HepG2 (cell line): ENCODE data around the gene ENPP7. TPM values are rescaled to one million over a fixed set of nuclear protein-coding genes. Genes with fewer than 3 reads are reported as not detected.

ENCODE experiments used
- BATF2 ChIP-seq: sonication (generic); formaldehyde crosslinking; IDR thresholded peaks from 2 replicates; pipeline ENCODE4 v1.8.0; 2022; ENCODE audit warnings: mild to moderate bottlenecking, missing genetic modification reagents, moderate library complexity
- CCDC6 ChIP-seq: sonication (generic); formaldehyde crosslinking; IDR thresholded peaks from 2 replicates; pipeline ENCODE4 v1.8.1; 2022; ENCODE audit warnings: mild to moderate bottlenecking, missing genetic modification reagents, moderate library complexity
- CREB1 ChIP-seq, 2 experiments: fragments of 450-650 bp in 1 of 2; IDR thresholded peaks; 2 replicates each; pipeline ENCODE4 v1.6.1; 2016 to 2017; ENCODE audit warnings: control low read depth in 1 of 2, mild to moderate bottlenecking in 1 of 2, missing compliant biosample characterization in 1 of 2, missing genetic modification characterization in 1 of 2
- FOXJ3 ChIP-seq: sonication (generic); formaldehyde crosslinking; IDR thresholded peaks from 2 replicates; pipeline ENCODE4 v1.4.0; 2020; ENCODE audit warnings: missing genetic modification reagents, mild to moderate bottlenecking, borderline replicate concordance
- GLMP ChIP-seq: sonication (generic); formaldehyde crosslinking; IDR thresholded peaks from 2 replicates; pipeline ENCODE4 v1.9.0; 2021; ENCODE audit warnings: missing genetic modification reagents, mild to moderate bottlenecking, borderline replicate concordance
- HCFC1 ChIP-seq: fragments of 150-350 bp; IDR thresholded peaks from 2 replicates; pipeline ENCODE4 v1.6.1; 2014; ENCODE audit warnings: low read depth, low read length
- MIER2 ChIP-seq: IDR thresholded peaks from 2 replicates; pipeline ENCODE4 v1.6.1; 2016; ENCODE audit warnings: missing biosample characterization, missing genetic modification reagents
- NFE2L2 ChIP-seq: fragments of 150-350 bp; IDR thresholded peaks from 2 replicates; pipeline ENCODE4 v1.6.1; 2014; ENCODE audit warnings: low read length
- NKX3-1 ChIP-seq: sonication (generic); formaldehyde crosslinking; IDR thresholded peaks from 2 replicates; pipeline ENCODE4 v1.5.0; 2020; ENCODE audit warnings: missing genetic modification reagents
- PAWR ChIP-seq: sonication (generic); formaldehyde crosslinking; IDR thresholded peaks from 2 replicates; pipeline ENCODE4 v1.4.0; 2020; ENCODE audit warnings: missing genetic modification reagents, mild to moderate bottlenecking, borderline replicate concordance
- PCBP1 ChIP-seq: fragments of 200-400 bp; formaldehyde crosslinking; IDR thresholded peaks from 2 replicates; pipeline ENCODE4 v1.6.1; 2017; ENCODE audit warnings: mild to moderate bottlenecking, low read depth, low read length, borderline replicate concordance
- SNAI1 ChIP-seq: sonication (generic); formaldehyde crosslinking; IDR thresholded peaks from 2 replicates; pipeline ENCODE4 v1.5.0; 2020; ENCODE audit warnings: mild to moderate bottlenecking, missing genetic modification reagents, borderline replicate concordance
- TBX2 ChIP-seq: sonication (generic); formaldehyde crosslinking; IDR thresholded peaks from 2 replicates; pipeline ENCODE4 v1.5.0; 2020; ENCODE audit warnings: missing genetic modification reagents, mild to moderate bottlenecking, borderline replicate concordance
- TRIM22 ChIP-seq: fragments of 450-650 bp; IDR thresholded peaks from 2 replicates; pipeline ENCODE4 v1.6.1; 2017
- ZBTB14 ChIP-seq: sonication (generic); formaldehyde crosslinking; IDR thresholded peaks from 2 replicates; pipeline ENCODE4 v1.4.0; 2020; ENCODE audit warnings: missing genetic modification reagents
- ZBTB7B ChIP-seq: sonication (generic); formaldehyde crosslinking; IDR thresholded peaks from 2 replicates; pipeline ENCODE4 v1.4.0; 2020; ENCODE audit warnings: missing genetic modification reagents
- ZNF224 ChIP-seq: sonication (generic); formaldehyde crosslinking; IDR thresholded peaks from 2 replicates; pipeline ENCODE4 v1.5.0; 2020; ENCODE audit warnings: mild to moderate bottlenecking, missing genetic modification reagents
- ZNF256 ChIP-seq: sonication (generic); formaldehyde crosslinking; conservative IDR thresholded peaks from 2 replicates; pipeline ENCODE4 v1.4.0; 2020; ENCODE audit warnings: missing genetic modification reagents
- ZNF333 ChIP-seq: sonication (generic); formaldehyde crosslinking; IDR thresholded peaks from 2 replicates; pipeline ENCODE4 v1.4.0; 2020; ENCODE audit warnings: mild to moderate bottlenecking, missing genetic modification reagents, borderline replicate concordance
- ZNF451 ChIP-seq: sonication (generic); formaldehyde crosslinking; IDR thresholded peaks from 2 replicates; pipeline ENCODE4 v1.5.0; 2020; ENCODE audit warnings: mild to moderate bottlenecking, missing genetic modification reagents
- ZNF552 ChIP-seq: sonication (generic); formaldehyde crosslinking; IDR thresholded peaks from 2 replicates; pipeline ENCODE4 v1.9.0; 2022; ENCODE audit warnings: missing genetic modification reagents, mild to moderate bottlenecking, borderline replicate concordance
- ZNF577 ChIP-seq: sonication (generic); formaldehyde crosslinking; IDR thresholded peaks from 2 replicates; pipeline ENCODE4 v1.4.0; 2020; ENCODE audit warnings: mild to moderate bottlenecking, low read depth, missing genetic modification reagents, borderline replicate concordance
- ZNF580 ChIP-seq: IDR thresholded peaks from 2 replicates; pipeline ENCODE4 v1.6.1; 2016; ENCODE audit warnings: low read depth, borderline replicate concordance
- ZNF607 ChIP-seq: sonication (generic); formaldehyde crosslinking; IDR thresholded peaks from 2 replicates; pipeline ENCODE4 v1.5.1; 2020; ENCODE audit warnings: missing genetic modification reagents, mild to moderate bottlenecking, borderline replicate concordance
- ZSCAN20 ChIP-seq: sonication (generic); formaldehyde crosslinking; IDR thresholded peaks from 2 replicates; pipeline ENCODE4 v1.4.0; 2020; ENCODE audit warnings: missing genetic modification reagents, mild to moderate bottlenecking, borderline replicate concordance
- ZSCAN31 ChIP-seq: sonication (generic); formaldehyde crosslinking; IDR thresholded peaks from 2 replicates; pipeline ENCODE4 v1.5.0; 2020; ENCODE audit warnings: low read depth, mild to moderate bottlenecking, missing genetic modification reagents
- polyA plus RNA-seq, 8 experiments: library from polyadenylated mRNA; depleted of rRNA in 3 of 8; stranded (reverse) in 7 of 8; unstranded in 1 of 8; fragments of >200 nt; fragmentation: Illumina TruSeq in 4 of 8; extraction: Trizol in 4 of 8; gene quantifications; 2 replicates each; pipeline versions ENCODE4 v1.2.1 to v1.2.3, GENCODE V29; 2011 to 2016; ENCODE audit warnings: low read depth in 4 of 8, missing spikeins in 1 of 8, mixed read lengths in 1 of 8; ENCODE audit not compliant: insufficient read depth in 1 of 8
- total RNA-seq, 5 experiments: library from RNA; depleted of rRNA; stranded (reverse); fragments of >200 nt; fragmentation: Illumina TruSeq; extraction: Trizol; gene quantifications; 2 replicates each; pipeline ENCODE4 v1.2.3, GENCODE V29; 2016; ENCODE audit warnings: low read depth in 1 of 5

The ENPP7 gene
- total and polyA plus RNA-seq, 2 of the 13 experiments (the other 11 are each of a cell fraction or from before 2014, with no cell fraction given) = 1.1 to 2.2 TPM

- TF ChIP-seq HCFC1 (no peak), ZNF256 (no peak), ZNF580 (CRISPR knock-in tag) (no peak), TRIM22 (no peak), ZNF451 (peak; percentile 66; the same call in 1 of the 2 replicates), PCBP1 (no peak), ZBTB14 (CRISPR knock-in tag) (no peak), MIER2 (CRISPR knock-in tag) (no peak), SNAI1 (CRISPR knock-in tag) (no peak), CCDC6 (CRISPR knock-in tag) (no peak), NFE2L2 (no peak), BATF2 (CRISPR knock-in tag) (no peak), NKX3-1 (no peak), FOXJ3 (no peak), TBX2 (0 out of 2 replicates have a peak, but pooled peaks have one; percentile 28), ZBTB7B (CRISPR knock-in tag) (no peak), ZNF577 (CRISPR knock-in tag) (no peak), ZNF333 (CRISPR knock-in tag) (no peak), ZSCAN31 (CRISPR knock-in tag) (no peak), ZNF224 (CRISPR knock-in tag) (no peak), ZSCAN20 (0 out of 2 replicates have a peak, but pooled peaks have one; percentile 23), CREB1 (IDR thresholded peaks at IDR 0.05) (no peak), CREB1 (CRISPR knock-in tag; IDR thresholded peaks at IDR 0.05) (no peak), PAWR (CRISPR knock-in tag) (no peak), ZNF607 (no peak), GLMP (CRISPR knock-in tag) (no peak), ZNF552 (CRISPR knock-in tag) (no peak)
Observed at GRCh38 chr17:79790805-79791734, 60.3 kb downstream of the ENPP7 start (continued).
